GM03348 (cell line): ENCODE measurements around the gene OCA2.

Source experiments
- DNase-seq: peaks from one replicate; pipeline ENCODE4 v3.0.0; 2012; ENCODE audit warnings: low spot score

OCA2 gene

DNA sequence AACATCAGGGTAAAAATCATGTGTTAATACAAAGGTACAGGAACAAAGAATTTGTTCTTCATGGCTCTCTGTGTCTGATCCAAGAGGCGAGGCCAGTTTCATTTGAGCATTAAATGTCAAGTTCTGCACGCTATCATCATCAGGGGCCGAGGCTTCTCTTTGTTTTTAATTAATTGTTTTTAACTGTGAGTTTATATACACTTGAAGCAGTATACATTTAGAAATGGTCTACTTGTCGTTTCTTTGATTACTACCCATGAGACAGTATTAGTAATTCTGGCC, 21.2 kb upstream of the OCA2 start:
- no peak for DNase-seq

DNA sequence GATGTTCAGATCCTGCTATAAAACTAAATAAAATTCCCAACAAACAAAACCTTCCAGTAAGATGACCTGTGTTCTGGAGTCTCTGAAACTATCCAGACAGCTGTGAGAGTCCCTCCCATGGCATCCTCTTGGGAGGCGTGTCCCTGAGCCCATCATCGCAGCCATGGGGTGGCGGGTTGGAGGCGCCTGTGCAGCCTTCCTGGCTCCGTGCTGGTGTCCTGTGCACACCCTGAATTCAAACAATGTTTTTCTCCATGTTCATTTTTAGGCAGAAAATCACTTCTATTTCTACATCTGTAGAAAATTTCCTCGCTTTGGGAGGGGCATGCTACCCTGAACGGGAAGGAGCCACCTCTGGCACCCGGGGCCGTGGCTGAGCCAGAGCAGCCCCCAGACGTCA, 19.4 kb upstream of the OCA2 start:
- DNase-seq, result no peak

DNA sequence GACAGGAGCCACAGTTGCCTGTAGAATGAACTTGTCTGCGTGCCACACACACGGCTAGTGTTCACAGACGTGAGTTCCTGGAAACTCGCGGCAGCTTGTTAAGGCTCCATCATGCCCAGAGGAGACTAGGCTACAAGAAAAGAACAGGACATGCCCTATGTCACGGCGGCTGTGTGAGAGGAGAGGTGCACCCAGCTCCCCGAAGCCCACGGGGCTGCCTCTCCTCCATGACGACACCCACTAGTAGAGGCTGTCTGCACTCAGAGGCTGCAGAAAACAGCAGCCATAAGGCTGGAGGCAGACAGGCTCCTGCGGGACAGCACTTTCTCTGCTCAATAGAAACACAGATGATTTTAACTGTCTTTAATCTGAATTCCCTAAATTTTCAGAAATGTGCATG, 19.0 kb upstream of the OCA2 start:
- no peak for DNase-seq

DNA sequence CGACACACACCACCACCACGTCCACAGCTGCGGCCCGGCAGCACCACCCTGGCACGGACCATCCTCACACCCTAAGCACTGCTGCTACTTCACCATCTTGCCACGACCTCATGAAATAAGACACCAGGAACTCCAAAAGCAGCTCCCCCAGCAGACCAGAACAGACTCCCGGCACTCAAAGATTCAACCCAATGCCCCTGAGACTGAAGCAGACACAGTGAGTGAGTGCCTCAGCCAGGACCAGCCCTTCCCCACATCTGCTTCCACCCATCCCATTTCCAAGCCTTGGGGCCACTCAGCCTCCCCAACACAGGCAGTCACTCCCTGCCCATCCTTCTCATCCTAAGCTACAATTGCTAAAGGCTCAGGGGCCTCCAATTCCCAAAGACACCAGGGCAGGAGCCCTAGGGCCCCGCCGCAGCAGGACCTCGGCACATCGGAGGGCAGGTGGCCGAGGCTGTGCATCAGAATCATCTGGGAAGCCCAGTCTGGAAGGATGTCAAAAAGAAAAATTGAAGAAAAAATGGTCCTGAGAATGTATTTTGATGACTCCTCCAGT, 18.4 kb upstream of the OCA2 start:
- no peak for DNase-seq

DNA sequence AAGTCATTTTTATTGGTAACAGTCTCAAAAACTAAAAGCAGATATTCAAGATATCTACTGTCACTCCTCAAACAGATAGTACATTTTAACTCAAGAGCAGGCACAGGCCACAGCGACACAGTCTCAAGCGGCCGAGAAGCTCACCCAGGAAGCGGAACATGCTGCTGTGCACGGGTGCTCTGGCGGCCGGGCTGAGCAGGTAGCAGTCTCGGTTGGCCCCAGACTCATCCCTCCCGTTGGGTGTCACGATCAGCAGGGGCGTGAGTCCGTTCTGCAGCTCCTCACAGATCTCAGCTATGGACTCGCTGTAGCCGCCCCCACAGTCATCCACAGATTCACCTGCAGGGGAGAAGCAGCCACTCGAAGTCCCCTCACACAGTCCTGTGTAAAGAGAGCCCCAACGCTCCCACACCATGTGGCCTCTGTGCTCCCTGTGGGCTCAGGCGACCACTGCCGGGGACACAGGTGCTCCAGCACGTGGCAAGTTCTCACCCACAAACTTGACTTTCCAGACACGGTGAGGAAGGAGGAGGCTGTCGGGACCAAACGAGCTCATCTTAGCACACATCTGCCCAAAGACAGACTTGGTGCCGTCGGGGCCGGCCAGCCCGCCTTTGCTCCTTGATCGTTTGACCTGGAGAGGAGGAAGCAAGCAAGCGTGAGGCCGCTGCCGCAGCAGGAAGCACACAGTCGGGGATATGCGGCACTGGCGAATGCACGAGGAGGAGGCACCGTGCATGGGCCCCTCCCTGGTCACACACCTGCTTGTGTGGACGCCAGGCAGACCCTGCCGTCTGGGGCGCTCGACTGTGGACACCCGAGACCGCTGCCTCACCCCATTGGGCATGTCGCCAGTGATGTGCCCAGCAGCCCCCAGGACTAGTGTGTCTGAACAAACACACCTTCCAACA, 17.7 kb upstream of the OCA2 start:
- no peak for DNase-seq

DNA sequence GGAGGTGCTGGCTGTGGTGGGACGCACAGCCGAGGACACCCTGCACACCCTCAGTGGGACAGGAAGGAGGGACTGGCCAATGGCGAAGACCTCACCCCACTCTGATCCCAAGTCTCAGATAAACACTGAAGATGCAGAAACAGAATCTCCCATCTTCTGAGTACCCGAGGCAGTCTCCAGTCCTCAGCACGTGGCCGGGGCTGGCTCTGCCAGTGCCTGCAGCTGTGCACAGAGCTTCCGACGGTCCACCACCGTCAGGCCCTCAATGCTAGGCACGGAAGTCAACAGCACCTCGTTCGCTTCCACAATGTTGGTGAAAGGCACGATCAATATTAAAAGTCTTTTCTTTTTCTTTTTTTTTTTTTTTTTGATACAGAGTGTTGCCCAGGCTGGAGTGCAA, 16.8 kb upstream of the OCA2 start:
- no peak for DNase-seq

DNA sequence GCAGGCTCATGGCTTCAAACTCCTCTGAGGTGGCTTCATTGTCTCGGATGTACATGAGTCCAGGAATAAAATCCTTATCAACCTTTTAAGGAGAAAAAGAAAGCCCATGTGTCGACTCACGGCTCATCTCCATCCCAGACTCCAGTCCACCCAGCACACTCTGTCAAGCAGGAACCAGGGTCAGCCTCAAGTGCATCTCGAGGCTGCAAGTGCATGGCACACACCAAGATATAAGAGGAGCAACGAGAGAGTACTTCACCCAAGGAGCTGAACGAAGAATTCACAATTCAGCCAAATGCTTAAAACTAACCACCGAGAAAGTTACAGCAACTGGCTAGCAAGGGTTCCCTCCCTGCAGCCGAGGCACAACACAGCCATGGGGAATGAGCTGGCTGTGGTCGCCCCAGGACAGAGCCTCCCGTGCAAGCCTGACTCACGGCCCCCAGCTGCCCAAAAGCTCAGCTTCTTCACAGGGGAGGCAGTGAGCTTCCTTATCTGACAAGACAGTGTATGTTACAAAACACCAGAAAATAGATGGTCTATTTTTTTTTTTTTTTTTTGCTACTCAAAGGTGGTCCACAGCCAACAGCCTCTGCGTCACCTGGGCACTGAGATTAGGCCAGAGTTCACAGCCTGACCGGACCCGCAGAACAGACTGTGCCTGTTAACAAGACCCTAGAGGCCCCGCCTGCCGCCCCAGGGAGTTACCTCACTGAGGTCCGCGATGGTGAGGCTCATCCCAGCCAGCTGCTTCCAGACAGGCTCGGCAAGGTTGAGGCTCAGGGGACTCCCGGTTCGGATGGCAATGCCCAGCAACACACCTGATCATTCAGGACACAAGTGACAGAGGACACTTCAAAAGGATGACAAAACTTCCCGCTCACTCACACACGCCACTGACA, 15.9 kb upstream of the OCA2 start:
- DNase-seq, result no peak

DNA sequence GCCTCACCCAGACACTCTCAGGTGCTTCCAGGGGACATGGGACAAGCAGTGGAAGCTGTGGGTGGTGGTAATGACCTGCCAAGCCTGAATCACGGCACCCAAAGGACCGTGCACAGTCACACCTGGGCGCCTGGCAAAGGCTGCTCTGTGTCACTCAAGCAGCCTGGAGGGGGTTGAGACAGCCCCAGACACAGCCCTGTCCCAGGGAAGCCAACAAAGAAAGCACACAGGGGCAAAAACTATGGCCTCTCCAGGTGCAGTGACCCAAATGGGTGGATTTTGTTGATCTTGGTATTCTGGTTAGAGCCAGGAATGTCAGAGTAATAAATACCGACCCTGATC, 15.0 kb upstream of the OCA2 start:
- no peak for DNase-seq

DNA sequence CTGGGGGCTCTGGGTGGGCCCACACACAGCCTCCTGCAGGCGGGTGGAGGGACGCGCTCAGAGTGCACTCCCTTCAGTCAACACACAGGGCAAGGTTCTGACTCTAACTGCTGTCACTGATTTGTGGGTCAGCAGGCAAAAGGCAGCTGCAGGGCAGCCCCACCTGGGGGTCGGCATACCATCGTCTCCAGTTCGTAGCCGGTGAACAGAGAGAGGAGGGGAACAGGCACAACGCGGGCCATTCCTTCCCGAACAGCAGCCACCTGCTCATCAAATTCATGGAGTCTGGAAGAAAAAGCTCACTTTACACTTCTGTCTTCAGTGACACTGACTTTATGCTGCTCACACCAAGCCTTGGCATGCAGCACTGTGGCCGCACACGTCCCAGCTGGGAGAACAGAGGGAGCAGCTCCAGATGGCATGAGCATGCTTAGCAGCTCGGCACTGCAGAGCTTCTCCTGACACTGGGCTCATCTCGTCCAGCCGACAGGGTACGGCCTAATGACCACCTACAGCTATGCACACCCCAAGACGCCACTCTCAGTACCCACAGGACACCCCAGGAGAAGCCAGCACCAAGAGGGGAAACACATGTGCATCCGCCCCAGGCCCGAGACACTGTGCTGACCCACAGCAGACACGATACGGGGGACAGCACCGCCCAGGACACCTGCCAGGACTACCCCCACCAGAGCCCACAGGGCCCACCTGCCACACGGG, 14.4 kb upstream of the OCA2 start:
- no peak for DNase-seq

DNA sequence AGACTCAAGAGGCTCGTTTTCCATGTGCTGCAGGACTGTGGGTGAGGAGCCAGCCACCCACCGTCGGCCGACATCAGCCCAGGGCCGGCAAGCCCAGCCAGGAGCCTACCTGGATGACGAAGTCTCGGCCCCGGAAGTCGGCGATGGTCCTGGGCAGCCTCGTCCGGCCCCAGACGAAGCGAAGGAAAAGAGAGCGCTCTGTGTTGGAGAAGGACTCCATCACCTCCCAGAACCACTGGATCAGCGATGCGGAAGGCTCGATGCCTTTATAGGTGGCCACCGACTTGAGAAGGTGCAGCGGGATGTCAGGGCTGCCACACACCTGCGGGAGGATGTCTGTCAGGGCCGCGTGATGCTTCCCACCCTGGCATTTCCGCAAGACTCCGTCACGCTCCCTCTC, 13.8 kb upstream of the OCA2 start:
- DNase-seq, result no peak

DNA sequence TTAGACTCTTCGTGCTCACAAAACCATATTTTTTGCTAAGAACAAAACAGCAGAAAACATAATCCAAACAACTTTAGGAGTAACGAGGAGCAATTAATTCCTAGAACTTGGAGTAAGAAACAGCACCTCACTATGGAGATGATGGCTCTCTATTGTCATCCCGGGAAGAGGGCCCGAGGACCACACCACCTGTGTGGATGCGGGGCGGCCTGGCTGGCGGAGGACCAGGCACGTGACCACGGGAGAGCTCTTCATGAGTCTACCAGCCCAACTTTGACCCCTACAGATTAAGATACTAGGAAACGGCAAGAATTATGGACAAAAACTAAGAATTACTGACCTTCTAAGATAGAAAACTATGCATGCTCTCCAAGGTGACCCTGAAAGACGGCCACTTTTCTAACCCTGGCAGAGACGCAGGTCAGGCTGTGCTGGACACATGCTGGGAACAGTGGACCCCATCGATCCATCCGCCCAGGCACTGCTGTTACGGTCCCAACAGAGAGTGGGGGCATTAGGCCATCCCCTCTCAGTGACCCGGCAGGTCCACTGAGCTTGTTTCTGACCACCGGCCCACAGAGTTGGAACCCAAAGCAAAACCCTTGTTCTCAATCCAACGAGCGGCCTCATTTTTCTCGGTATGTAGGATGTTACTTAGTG, 13.1 kb upstream of the OCA2 start:
- DNase-seq, result no peak

DNA sequence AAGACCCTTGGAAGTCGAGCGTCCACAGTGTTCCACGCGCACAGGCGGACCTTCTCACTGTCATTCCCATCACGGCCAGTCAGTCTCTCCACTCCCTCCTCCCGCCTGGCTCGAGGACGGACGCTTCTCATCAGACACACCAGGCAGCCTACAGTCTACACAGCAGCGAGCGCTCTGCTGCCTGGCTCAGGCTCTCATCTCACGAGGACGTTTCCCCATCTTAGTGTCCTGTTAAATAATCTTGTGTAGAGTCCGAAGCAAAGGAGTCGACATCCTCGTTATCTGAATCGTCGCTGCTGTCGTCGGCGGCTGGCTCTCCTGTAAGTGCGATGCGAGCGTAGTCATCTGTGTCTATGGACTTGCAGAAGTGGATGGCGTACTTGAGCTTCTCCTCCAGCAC, 12.4 kb upstream of the OCA2 start:
- no peak for DNase-seq

DNA sequence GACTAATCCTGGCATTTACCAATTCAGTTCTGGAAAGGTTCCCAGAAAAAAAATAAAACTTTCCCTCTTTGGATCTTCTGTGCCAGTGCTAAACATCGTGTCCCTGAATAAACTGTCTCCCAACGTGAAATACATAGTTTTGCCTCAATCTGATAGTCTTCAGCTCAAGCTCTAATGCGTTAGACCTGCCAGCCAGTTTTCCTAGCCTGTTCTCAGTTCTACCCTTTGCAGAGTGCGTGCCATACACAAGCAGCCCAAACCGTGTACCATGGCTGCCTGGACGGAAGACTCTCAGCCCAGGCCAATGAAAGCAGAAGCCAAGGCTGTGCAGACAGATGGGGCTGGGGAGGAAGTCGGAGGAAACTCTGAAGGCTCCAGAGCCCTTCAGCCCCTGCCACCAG, 11.4 kb upstream of the OCA2 start:
- DNase-seq, result no peak

DNA sequence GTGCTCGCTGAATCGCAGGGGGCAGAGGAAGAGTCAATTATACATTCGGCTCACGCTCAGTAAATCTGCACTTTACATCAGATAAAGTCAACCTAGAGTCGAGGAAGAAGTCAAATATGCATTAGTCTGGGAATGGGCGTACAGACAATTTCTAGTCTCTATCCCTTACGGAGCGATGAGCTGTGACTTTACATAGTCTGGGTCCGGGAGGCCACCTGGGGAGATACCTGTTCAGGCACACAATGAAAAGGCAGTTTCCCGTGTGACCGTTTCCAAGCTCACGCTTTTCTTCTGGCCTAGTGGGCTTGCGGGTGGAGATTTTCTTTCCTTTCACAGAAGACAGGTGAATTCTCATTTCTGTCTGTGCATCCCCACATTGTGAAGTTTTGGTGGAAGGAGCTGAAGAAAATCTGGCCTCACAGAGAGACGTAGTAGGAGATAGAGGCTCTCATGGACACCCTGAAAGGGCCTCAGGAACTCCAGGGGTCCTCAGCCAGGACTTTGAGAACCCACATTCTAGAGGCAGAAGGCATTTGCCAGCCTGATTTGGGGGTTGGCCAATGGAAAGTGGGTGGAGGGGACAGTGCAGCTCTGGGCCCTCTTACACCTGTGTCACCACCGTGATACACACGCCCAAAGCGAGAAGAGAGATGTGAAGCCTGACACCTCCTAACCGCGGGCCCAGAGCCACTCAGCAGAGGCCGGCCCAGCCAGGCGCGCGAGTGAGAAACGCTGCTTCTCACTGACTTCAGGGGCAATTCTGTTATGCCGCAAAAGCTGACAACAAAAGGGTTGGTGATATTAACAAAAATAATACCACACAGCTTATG, 10.7 kb upstream of the OCA2 start:
- no peak for DNase-seq

DNA sequence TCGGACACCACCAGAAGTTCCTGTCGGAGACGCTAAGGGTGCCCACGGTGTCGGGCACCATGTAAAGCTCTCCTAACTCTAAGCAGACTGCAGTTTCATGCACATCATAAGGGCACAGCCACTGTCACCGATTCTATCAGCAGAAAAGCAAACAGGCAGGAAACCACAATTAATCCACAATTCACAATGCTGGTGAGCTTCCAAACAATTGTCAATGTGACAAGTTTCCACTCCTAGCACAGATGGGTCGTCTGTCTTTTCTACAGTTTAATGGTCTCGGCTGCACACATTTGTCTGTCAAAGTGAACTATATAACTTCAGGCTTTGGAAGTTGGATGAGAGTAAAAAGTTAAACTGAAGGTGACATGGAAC, 8.8 kb upstream of the OCA2 start:
- DNase-seq, result no peak

DNA sequence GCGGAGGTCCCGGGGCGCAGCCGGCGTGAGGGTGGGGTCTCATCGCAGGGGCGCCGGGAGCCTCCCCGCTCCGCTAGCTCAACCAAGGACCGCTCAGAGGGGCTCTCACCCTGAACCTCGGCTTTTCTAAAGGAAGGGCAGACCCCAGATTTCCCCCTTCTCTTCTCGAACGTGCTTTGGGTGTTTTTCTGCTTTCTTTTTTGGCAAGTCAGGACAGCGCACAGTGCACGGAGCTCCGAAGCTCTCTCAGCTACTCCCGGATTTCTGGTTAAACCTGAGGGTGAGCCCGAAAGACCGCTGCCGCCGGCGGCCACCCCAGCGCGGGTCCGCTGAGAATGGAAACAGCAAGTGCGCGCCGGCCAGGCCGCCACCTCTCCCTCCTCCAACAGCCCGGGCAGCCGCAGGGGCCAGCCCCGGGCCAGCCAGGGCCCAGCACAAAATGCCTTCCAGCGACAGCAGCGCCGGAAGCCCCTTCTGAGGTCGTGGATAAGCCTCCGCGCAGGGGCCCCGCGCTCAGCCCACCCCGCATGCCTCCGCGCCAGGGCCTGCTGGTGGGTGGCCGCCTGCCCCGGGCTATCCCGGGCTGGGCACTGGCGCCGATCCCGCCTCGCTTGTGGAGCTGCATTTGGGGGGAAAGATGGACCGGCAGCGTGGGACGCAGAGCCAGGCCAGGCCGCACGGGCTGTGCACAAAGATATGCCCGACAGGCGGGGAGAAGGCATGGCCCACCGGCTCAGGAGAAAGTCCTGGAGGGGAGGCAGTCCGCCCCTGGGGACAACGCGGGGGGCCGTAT, 8.2 kb upstream of the OCA2 start:
- peak; percentile 54 for DNase-seq

DNA sequence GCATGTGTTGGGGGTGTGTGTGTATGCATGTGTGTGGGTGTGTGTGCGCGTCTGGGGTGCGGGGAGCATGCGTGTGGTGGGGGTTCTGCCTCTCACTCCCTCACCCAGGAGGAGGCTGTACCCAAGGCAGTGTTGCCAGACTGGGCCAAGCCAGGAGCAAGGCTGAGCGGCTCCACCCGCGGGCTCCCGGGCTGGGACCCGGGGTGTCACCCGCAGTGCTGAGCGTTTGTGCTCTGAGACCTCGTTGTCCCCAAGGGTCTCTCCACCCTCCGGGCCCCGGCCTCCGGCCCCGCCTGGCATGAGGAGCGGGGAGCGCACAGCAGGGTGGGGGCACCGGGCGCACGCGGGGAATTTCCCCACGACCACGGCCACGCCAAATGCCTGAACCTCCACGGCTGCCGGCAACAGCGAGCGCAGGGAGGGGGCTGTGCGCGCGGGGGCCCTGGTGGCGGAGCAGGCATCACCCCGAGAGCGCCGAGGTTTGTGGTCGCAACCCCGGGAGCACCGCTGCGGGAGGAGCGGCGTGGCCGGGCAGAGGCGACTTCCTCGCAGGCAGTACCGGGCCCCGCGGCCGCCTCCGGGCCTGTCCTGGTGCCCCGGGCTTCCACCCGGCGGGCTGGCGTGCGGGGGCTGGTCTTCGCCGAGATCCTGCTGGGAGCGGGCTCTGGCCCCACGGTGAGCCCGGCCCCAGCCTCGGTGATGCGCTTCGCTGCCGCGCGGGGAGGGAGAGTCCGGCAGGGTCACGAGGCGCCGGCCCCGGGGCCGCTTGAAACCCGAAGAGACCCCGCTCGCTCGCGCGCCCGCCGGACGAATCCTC, 7.4 kb upstream of the OCA2 start:
- peak; percentile 71 for DNase-seq

DNA sequence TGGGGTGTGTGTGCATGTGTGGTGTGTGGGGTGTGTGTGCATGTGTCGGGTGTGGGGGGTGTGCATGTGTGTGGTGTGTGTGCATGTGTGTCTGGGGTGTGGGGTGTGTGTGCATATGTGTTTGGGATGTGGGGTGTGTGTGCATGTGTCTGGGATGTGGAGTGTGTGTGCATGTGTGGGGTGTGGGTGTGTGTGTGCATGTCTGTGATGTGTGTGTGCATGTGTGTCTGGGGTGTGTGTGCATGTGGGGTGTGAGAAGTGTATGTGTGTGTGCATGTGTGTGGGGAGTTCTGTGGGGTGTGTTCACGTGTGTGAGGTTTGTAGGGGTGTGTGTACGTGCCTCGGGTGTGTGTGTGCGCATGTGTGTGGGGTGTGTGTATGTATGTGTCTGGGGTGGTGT, 6.7 kb upstream of the OCA2 start:
- no peak for DNase-seq

DNA sequence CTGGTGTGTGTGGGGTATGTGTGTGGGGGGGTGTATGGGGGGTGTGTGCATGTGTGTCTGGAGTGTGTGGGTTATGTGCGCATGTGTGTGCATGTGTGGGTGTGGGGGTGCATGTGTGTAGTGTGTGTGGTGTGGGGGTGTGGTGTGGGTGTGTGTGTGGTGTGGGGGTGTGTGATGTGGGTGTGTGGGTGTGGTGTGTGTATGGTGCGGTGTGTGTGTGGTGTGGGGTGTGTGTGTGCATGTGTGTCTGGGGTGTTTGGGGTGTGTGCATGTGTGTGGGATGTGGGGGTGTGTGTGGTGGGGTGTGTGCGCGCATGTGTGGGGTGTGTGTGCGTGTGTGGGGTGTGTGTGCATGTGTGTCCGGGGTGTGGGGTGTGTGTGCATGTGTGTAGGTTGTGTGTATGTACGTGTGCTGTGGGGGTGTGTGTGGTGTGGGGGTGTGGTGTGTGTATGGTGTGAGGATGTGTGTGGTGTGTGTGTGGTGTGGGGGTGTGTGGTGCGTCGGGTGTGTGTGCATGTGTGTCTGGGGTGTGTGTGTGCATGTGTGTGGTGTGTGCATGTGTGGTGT, 6.2 kb upstream of the OCA2 start:
- no peak for DNase-seq
